SK-N-SH (cell line): ENCODE data around the gene SDK1. TPM values are rescaled to one million over a fixed set of nuclear protein-coding genes. Genes with fewer than 3 reads are reported as not detected.

ENCODE experiments used
- CTCF ChIA-PET: fragments of 300-600, 350-600 bp; formaldehyde crosslinking; extraction: SDS; loops from one replicate; lab custom pipeline; 2021; lab: Yijun Ruan, JAX
- POLR2A ChIA-PET: fragments of 350-600 bp; sonication (Branson Sonifier 250); formaldehyde crosslinking; extraction: SDS; loops from one replicate; lab custom pipeline; 2020; ENCODE audit warnings: antibody characterized with exemption, inconsistent platforms; lab: Yijun Ruan, JAX
- DNase-seq: peaks from one replicate; pipeline ENCODE4 v3.0.0; 2012
- H2AFZ ChIP-seq: fragments of 200-600 bp; sonication (generic); 2 replicates; pipeline ENCODE4 v1.8.1; 2016; ENCODE audit warnings: antibody characterized with exemption, mild to moderate bottlenecking, low read depth
- H3F3A ChIP-seq: fragments of 200-600 bp; sonication (generic); replicated peaks from 2 replicates; pipeline ENCODE3; 2016; ENCODE audit warnings: antibody characterized with exemption, mild to moderate bottlenecking; ENCODE audit not compliant: insufficient read depth
- H3K27ac ChIP-seq, 2 experiments: fragments of 200-500 bp in 1 of 2; fragments of 200-600 bp in 1 of 2; sonication (Bioruptor generic) in 1 of 2; sonication (generic), shearing (Covaris generic) in 1 of 2; 2 replicates each; pipeline versions ENCODE4 v1.5.1 to v1.6.1; 2014 to 2016; ENCODE audit warnings: low read depth in 2 of 2, inconsistent platforms in 1 of 2, low read length in 1 of 2, mild to moderate bottlenecking in 1 of 2, mixed read lengths in 1 of 2
- H3K27me3 ChIP-seq: fragments of 200-600 bp; sonication (generic), shearing (Covaris generic); 2 replicates; pipeline ENCODE4 v1.6.1; 2016; ENCODE audit warnings: mixed run types; ENCODE audit not compliant: insufficient read depth
- H3K36me3 ChIP-seq, 2 experiments: fragments of 200-500 bp in 1 of 2; fragments of 200-600 bp in 1 of 2; sonication (Bioruptor generic) in 1 of 2; sonication (generic) in 1 of 2; replicated peaks in 1 of 2; 2 replicates each; pipeline versions ENCODE3 to v1.5.1; 2014 to 2016; ENCODE audit warnings: low read length in 1 of 2, mild to moderate bottlenecking in 1 of 2; ENCODE audit not compliant: insufficient read depth in 2 of 2, control insufficient read depth in 1 of 2
- H3K4me1 ChIP-seq, 2 experiments: fragments of 200-500 bp in 1 of 2; fragments of 200-600 bp in 1 of 2; sonication (Bioruptor generic) in 1 of 2; sonication (generic), shearing (Covaris generic) in 1 of 2; 2 replicates each; pipeline versions ENCODE4 v1.5.1 to v1.6.1; 2014 to 2016; ENCODE audit warnings: low read depth in 1 of 2, low read length in 1 of 2, mixed run types in 1 of 2; ENCODE audit not compliant: insufficient read depth in 2 of 2, control insufficient read depth in 1 of 2
- H3K4me2 ChIP-seq: fragments of 200-600 bp; sonication (generic), shearing (Covaris generic); 2 replicates; pipeline ENCODE4 v1.6.1; 2017; ENCODE audit warnings: mixed run types
- H3K4me3 ChIP-seq, 2 experiments: fragments of 200-500 bp in 1 of 2; fragments of 200-600 bp in 1 of 2; sonication (Bioruptor generic) in 1 of 2; sonication (generic), shearing (Covaris generic) in 1 of 2; 2 replicates each; pipeline versions ENCODE4 v1.5.1 to v1.8.1; 2014 to 2016; ENCODE audit warnings: low read depth in 2 of 2, inconsistent platforms in 1 of 2, low read length in 1 of 2, mild to moderate bottlenecking in 1 of 2, mixed read lengths in 1 of 2, moderate library complexity in 1 of 2
- H3K79me2 ChIP-seq: fragments of 200-600 bp; sonication (generic); 2 replicates; pipeline ENCODE4 v1.8.1; 2017; ENCODE audit warnings: mild to moderate bottlenecking; ENCODE audit not compliant: insufficient read depth
- H3K9ac ChIP-seq: fragments of 200-600 bp; sonication (generic); 2 replicates; pipeline ENCODE4 v1.6.1; 2017; ENCODE audit warnings: mixed run types
- H3K9me2 ChIP-seq: fragments of 200-600 bp; sonication (generic); 2 replicates; pipeline ENCODE4 v1.6.1; 2017; ENCODE audit warnings: mixed run types
- H3K9me3 ChIP-seq: fragments of 200-600 bp; sonication (generic); 2 replicates; pipeline ENCODE4 v1.6.1; 2017; ENCODE audit warnings: mixed run types, mild to moderate bottlenecking, moderate library complexity
- H4K20me1 ChIP-seq: fragments of 200-600 bp; sonication (generic); 2 replicates; pipeline ENCODE4 v1.6.1; 2017; ENCODE audit warnings: mild to moderate bottlenecking, mixed run types; ENCODE audit not compliant: insufficient read depth
- EZH2phosphoT487 ChIP-seq: fragments of 200-600 bp; sonication (generic); IDR thresholded peaks from 2 replicates; pipeline ENCODE4 v1.6.1; 2017; ENCODE audit warnings: low read depth, mixed run types, mild to moderate bottlenecking, antibody characterized with exemption, moderate library complexity, borderline replicate concordance
- GATA2 ChIP-seq: sonication (generic); formaldehyde crosslinking; IDR thresholded peaks from 2 replicates; pipeline ENCODE4 v1.5.0; 2020; ENCODE audit warnings: mild to moderate bottlenecking, missing genetic modification reagents
- JUND ChIP-seq: IDR thresholded peaks from 2 replicates; pipeline ENCODE4 v1.4.0; 2012
- RAD21 ChIP-seq: IDR thresholded peaks from 2 replicates; pipeline ENCODE4 v1.6.1; 2012; ENCODE audit warnings: mild to moderate bottlenecking, low read length
- RCOR1 ChIP-seq: fragments of 150-350 bp; IDR thresholded peaks from 2 replicates; pipeline ENCODE4 v1.6.1; 2017; ENCODE audit warnings: antibody characterized with exemption, low read length
- WGBS: methylation state at CpG from one replicate; pipeline ENCODE4 v1.1.6; 2017; ENCODE audit warnings: low lambda C conversion rate; 5-methylcytosine and 5-hydroxymethylcytosine counted together
- polyA plus RNA-seq, 3 experiments: library from polyadenylated mRNA; depleted of rRNA; stranded (reverse); fragments of >200 nt; gene quantifications; 2 replicates each; pipeline ENCODE4 v1.2.3, GENCODE V29; 2012
- TF ChIP-seq, protein P1 (sequence below): IDR thresholded peaks from 2 replicates; pipeline ENCODE4; 2012

SDK1 gene
- polyA plus RNA-seq, 1 of the 3 experiments (the other 2 are of a cell fraction): 1.2 TPM

DNA sequence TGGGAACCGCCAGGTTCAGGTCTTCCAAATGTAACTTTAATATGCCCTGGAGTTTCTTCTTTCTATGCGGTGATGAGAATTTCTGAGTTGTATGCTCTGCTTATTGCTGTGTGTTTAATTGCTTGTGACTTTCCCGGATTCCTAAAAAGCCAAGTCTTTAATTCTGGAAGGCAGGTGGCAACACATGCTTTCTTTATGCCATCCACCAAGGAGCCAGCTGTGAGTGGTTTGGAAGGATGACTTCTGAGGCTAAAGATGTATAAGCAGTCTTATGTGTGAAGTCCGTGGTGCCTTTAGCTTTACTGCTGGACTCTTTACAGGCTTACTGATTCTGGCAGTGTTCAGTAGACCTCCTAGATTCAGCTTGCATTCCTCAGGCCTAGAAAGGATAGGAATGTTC lies 3.1 kb downstream of the SDK1 start:
- Histone ChIP-seq H3F3A (no peaks in the 10 kb centered on the region), H2AFZ (no peak overlapping the region), H3K9ac (no peak overlapping the region), H3K9me3 (no peaks in the 10 kb centered on the region), H4K20me1 (no peaks in the 10 kb centered on the region), H3K27me3 (peaks cover 12% of the 10 kb centered on the region; the same call in 1 of the 2 replicates), H3K4me2 (no peak overlapping the region), H3K4me1 (peaks cover 0 to 18% of the 10 kb centered on the region in 2 experiments; a peak in 2 of 4 replicates), H3K9me2 (no peaks in the 10 kb centered on the region), H3K27ac (no peak overlapping the region), H3K79me2 (no peaks in the 10 kb centered on the region), H3K36me3 (no peaks in the 10 kb centered on the region), H3K4me3 (no peak overlapping the region)
- DNase-seq: no peak
- no peak for TF ChIP-seq EZH2phosphoT487
- WGBS: 79% methylated on average over 4 of the region's 4 CpGs
- ChIA-PET POLR2A (interaction anchor here (0.6 kb wide), 1 partner anchor 76 kb away, joined by 3 read pairs; no protein-coding TSS in a partner anchor), CTCF (interaction anchor here (1.0 to 1.9 kb wide), 3 partner anchors 17 to 89 kb away, joined by 3 to 8 read pairs (median 3); no protein-coding TSS in a partner anchor)

DNA sequence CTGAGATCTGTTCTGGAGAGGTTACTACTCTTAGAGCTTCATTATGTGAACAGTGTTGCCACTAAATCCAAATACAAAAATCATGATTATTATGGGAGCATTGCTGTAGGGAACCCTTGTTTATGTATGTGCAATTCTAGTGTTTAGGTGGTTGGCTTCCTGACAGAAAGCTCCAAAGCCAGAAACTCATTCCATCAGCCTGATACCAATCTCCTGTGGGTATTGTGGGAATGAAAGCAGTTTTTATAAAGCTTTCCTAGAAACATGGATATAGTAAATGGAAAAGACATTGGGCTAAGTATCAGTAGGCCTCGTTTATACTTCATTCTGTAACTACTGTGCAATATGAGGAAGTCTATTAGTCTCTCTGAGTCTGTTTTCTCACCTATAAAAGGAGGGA lies 6.4 kb downstream of the SDK1 start:
- Histone ChIP-seq H3K4me1 (peaks cover 0 to 3% of the 10 kb centered on the region in 2 experiments; a peak in 2 of 4 replicates), H3K4me2 (no peak overlapping the region), H3K27me3 (peaks cover 5% of the 10 kb centered on the region; the same call in 1 of the 2 replicates), H4K20me1 (no peaks in the 10 kb centered on the region), H3F3A (no peaks in the 10 kb centered on the region)
- no peak for TF ChIP-seq JUND
- TF ChIP-seq, protein P1, sequence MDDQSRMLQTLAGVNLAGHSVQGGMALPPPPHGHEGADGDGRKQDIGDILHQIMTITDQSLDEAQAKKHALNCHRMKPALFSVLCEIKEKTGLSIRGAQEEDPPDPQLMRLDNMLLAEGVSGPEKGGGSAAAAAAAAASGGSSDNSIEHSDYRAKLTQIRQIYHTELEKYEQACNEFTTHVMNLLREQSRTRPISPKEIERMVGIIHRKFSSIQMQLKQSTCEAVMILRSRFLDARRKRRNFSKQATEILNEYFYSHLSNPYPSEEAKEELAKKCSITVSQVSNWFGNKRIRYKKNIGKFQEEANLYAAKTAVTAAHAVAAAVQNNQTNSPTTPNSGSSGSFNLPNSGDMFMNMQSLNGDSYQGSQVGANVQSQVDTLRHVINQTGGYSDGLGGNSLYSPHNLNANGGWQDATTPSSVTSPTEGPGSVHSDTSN: no peak
- TF ChIP-seq GATA2 (CRISPR knock-in tag): peak; percentile 59
- 0 out of 2 replicates have a peak, but pooled peaks have one; percentile 24 for TF ChIP-seq RCOR1
- TF ChIP-seq, all 33 proteins: peak for 2
- no peaks in the 10 kb centered on the region for H3K36me3 ChIP-seq
- no peak overlapping the region for H3K9ac ChIP-seq
- no peaks in the 10 kb centered on the region for H3K79me2 ChIP-seq
- no peak overlapping the region for H3K4me3 ChIP-seq
- no peak for DNase-seq
- 8% methylated on average over 1 of the region's 1 CpG for WGBS
- H3K27ac ChIP-seq: no peak overlapping the region
- no peak overlapping the region for H2AFZ ChIP-seq
- no peaks in the 10 kb centered on the region for H3K9me3 ChIP-seq
- H3K9me2 ChIP-seq: no peaks in the 10 kb centered on the region
- ChIA-PET POLR2A (no interaction called here), CTCF (interaction anchor here (0.7 to 1.9 kb wide), 6 partner anchors 11 to 1172 kb away, joined by 3 to 9 read pairs (median 4); no protein-coding TSS in a partner anchor)

DNA sequence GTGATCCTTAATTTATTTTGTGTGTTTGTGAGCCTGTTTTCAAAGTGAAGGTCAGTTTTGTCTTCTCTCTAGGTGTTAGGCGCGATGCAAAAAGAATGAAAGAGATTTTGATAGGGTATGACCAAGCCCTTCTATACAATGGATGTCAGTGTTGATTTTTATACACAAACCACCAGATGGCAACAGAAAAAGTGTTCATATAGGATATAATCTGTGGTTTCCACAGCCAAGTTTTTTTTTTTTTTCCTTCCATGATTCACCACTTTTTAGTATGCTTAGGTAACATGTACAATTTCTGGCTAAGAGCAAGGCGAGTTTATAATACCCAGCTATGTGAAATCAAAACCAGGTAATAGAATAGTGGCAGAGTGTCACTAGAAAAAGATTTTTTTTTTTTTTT lies 8.1 kb downstream of the SDK1 start:
- Histone ChIP-seq H3K27me3 (no peaks in the 10 kb centered on the region), H3K9ac (no peak overlapping the region), H3K4me3 (no peak overlapping the region), H3K9me3 (no peaks in the 10 kb centered on the region), H3K36me3 (no peaks in the 10 kb centered on the region), H3F3A (no peaks in the 10 kb centered on the region), H3K27ac (no peak overlapping the region), H2AFZ (no peak overlapping the region), H3K9me2 (no peaks in the 10 kb centered on the region), H3K4me1 (peaks cover 0 to 3% of the 10 kb centered on the region in 2 experiments; a peak in 2 of 4 replicates), H3K79me2 (no peaks in the 10 kb centered on the region), H4K20me1 (no peaks in the 10 kb centered on the region), H3K4me2 (no peak overlapping the region)
- TF ChIP-seq GATA2 (CRISPR knock-in tag) (no peak), RAD21 (peak; percentile 48)
- ChIA-PET POLR2A (no interaction called here), CTCF (interaction anchor here (0.7 to 1.9 kb wide), 6 partner anchors 9 to 766 kb away, joined by 3 to 9 read pairs (median 3); no protein-coding TSS in a partner anchor)
- DNase-seq: peak; percentile 25
- 62% methylated on average over 3 of the region's 3 CpGs for WGBS
